ENCODE data around the gene FAM78A. TPM values are rescaled to one million over a fixed set of nuclear protein-coding genes. Genes with fewer than 3 reads are reported as not detected.
A peak's percentile ranks its signal among the peaks of the same experiment; 100 is the strongest.

Gene FAM78A
- total RNA-seq, 1 experiment from 2014 or later = 3.0 TPM

GRCh38 chr9:131226226-131226625, 50.1 kb downstream of the FAM78A start:
- Mint-ChIP-seq H3K4me3 (no peak overlapping the region), H3K36me3 (peaks cover 23% of the 10 kb centered on the region), H3K4me1 (peaks cover 30% of the 10 kb centered on the region), H3K9me3 (no peaks in the 10 kb centered on the region), H3K27ac (peak overlapping the region; percentile 81; the same call in 1 of the 2 replicates), H3K27me3 (ENCODE audit: low read depth) (no peaks in the 10 kb centered on the region)
- ATAC-seq (no peak), DNase-seq (ENCODE audit: low spot score) (no peak)
- ChIA-PET CTCF (no interaction called here), POLR2A (no interaction called here)
- TF ChIP-seq, protein P1, sequence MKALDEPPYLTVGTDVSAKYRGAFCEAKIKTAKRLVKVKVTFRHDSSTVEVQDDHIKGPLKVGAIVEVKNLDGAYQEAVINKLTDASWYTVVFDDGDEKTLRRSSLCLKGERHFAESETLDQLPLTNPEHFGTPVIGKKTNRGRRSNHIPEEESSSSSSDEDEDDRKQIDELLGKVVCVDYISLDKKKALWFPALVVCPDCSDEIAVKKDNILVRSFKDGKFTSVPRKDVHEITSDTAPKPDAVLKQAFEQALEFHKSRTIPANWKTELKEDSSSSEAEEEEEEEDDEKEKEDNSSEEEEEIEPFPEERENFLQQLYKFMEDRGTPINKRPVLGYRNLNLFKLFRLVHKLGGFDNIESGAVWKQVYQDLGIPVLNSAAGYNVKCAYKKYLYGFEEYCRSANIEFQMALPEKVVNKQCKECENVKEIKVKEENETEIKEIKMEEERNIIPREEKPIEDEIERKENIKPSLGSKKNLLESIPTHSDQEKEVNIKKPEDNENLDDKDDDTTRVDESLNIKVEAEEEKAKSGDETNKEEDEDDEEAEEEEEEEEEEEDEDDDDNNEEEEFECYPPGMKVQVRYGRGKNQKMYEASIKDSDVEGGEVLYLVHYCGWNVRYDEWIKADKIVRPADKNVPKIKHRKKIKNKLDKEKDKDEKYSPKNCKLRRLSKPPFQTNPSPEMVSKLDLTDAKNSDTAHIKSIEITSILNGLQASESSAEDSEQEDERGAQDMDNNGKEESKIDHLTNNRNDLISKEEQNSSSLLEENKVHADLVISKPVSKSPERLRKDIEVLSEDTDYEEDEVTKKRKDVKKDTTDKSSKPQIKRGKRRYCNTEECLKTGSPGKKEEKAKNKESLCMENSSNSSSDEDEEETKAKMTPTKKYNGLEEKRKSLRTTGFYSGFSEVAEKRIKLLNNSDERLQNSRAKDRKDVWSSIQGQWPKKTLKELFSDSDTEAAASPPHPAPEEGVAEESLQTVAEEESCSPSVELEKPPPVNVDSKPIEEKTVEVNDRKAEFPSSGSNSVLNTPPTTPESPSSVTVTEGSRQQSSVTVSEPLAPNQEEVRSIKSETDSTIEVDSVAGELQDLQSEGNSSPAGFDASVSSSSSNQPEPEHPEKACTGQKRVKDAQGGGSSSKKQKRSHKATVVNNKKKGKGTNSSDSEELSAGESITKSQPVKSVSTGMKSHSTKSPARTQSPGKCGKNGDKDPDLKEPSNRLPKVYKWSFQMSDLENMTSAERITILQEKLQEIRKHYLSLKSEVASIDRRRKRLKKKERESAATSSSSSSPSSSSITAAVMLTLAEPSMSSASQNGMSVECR (CRISPR knock-in tag; IDR thresholded peaks at IDR 0.05; ENCODE audit: borderline replicate concordance) = no peak

GRCh38 chr9:131222460-131222859, 53.9 kb downstream of the FAM78A start:
- no peak overlapping the region for H3K4me3 Mint-ChIP-seq
- H3K36me3 Mint-ChIP-seq = peaks cover 10% of the 10 kb centered on the region
- peaks cover 39% of the 10 kb centered on the region for H3K4me1 Mint-ChIP-seq
- no peaks in the 10 kb centered on the region for H3K27me3 Mint-ChIP-seq (ENCODE audit: low read depth)
- H3K27ac Mint-ChIP-seq = no peak overlapping the region
- no peaks in the 10 kb centered on the region for H3K9me3 Mint-ChIP-seq
- ChIA-PET POLR2A (no interaction called here), CTCF (interaction anchor here (1.1 kb wide), 1 partner anchor 113 kb away, joined by 3 read pairs; no protein-coding TSS in a partner anchor)
- ATAC-seq = no peak
- no peak for TF ChIP-seq CBFB (CRISPR knock-in tag; IDR thresholded peaks at IDR 0.05; ENCODE audit: low read depth)
- TF ChIP-seq HMGA2 (CRISPR knock-in tag; IDR thresholded peaks at IDR 0.05) = no peak
- no peak for TF ChIP-seq ZNF416 (CRISPR knock-in tag; IDR thresholded peaks at IDR 0.05)
- TF ChIP-seq ZNF138 (CRISPR knock-in tag; conservative IDR thresholded peaks at IDR 0.05) = no peak
- no peak for TF ChIP-seq CREM (CRISPR knock-in tag; IDR thresholded peaks at IDR 0.05)
- TF ChIP-seq SP1 (CRISPR knock-in tag; conservative IDR thresholded peaks at IDR 0.05) = no peak
- DNase-seq (ENCODE audit: low spot score) = no peak

- TF ChIP-seq, protein P2, sequence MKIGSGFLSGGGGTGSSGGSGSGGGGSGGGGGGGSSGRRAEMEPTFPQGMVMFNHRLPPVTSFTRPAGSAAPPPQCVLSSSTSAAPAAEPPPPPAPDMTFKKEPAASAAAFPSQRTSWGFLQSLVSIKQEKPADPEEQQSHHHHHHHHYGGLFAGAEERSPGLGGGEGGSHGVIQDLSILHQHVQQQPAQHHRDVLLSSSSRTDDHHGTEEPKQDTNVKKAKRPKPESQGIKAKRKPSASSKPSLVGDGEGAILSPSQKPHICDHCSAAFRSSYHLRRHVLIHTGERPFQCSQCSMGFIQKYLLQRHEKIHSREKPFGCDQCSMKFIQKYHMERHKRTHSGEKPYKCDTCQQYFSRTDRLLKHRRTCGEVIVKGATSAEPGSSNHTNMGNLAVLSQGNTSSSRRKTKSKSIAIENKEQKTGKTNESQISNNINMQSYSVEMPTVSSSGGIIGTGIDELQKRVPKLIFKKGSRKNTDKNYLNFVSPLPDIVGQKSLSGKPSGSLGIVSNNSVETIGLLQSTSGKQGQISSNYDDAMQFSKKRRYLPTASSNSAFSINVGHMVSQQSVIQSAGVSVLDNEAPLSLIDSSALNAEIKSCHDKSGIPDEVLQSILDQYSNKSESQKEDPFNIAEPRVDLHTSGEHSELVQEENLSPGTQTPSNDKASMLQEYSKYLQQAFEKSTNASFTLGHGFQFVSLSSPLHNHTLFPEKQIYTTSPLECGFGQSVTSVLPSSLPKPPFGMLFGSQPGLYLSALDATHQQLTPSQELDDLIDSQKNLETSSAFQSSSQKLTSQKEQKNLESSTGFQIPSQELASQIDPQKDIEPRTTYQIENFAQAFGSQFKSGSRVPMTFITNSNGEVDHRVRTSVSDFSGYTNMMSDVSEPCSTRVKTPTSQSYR (CRISPR knock-in tag; IDR thresholded peaks at IDR 0.05) = no peak
- TF ChIP-seq NFE2L1 (CRISPR knock-in tag; IDR thresholded peaks at IDR 0.05) (no peak), OVOL2 (CRISPR knock-in tag; IDR thresholded peaks at IDR 0.05; ENCODE audit: borderline replicate concordance) (no peak), CREM (CRISPR knock-in tag; IDR thresholded peaks at IDR 0.05) (no peak), IRF2 (CRISPR knock-in tag; IDR thresholded peaks at IDR 0.05; ENCODE audit: borderline replicate concordance, low read depth) (no peak), NR1H2 (CRISPR knock-in tag; IDR thresholded peaks at IDR 0.05) (no peak), ATF1 (CRISPR knock-in tag; IDR thresholded peaks at IDR 0.05) (no peak), ELF4 (CRISPR knock-in tag; IDR thresholded peaks at IDR 0.05; ENCODE audit: low read depth) (no peak), ZNF263 (CRISPR knock-in tag; IDR thresholded peaks at IDR 0.05; ENCODE audit: low read depth) (no peak), GTF2I (CRISPR knock-in tag; conservative IDR thresholded peaks at IDR 0.05) (no peak), GABPB1 (CRISPR knock-in tag; IDR thresholded peaks at IDR 0.05) (no peak), HMGXB4 (CRISPR knock-in tag; IDR thresholded peaks at IDR 0.05) (no peak), E2F1 (CRISPR knock-in tag; IDR thresholded peaks at IDR 0.05) (no peak), ZNF671 (CRISPR knock-in tag; IDR thresholded peaks at IDR 0.05) (no peak)
- H3K4me3 Mint-ChIP-seq = no peak overlapping the region
These were observed 55.8 kb downstream of the FAM78A start for GRCh38 chr9:131220485-131220884.

More at GRCh38 chr9:131220485-131220884, 55.8 kb downstream of the FAM78A start:
- Mint-ChIP-seq H3K4me1 (peaks cover 27% of the 10 kb centered on the region), H3K27me3 (ENCODE audit: low read depth) (no peaks in the 10 kb centered on the region), H3K9me3 (no peaks in the 10 kb centered on the region), H3K36me3 (peaks cover 17% of the 10 kb centered on the region), H3K27ac (no peak overlapping the region)
- ATAC-seq (peak; percentile 74), DNase-seq (ENCODE audit: low spot score) (no peak)
- POLR2A ChIA-PET = no interaction called here
- CTCF ChIA-PET = interaction anchor here (2.2 kb wide), 1 partner anchor 116 kb away, joined by 10 read pairs; no protein-coding TSS in a partner anchor
